ENCODE results near the gene ZNF410. TPM values are rescaled to one million over a fixed set of nuclear protein-coding genes. Genes with fewer than 3 reads are reported as not detected.

Gene ZNF410
- total RNA-seq, 1 experiment from 2014 or later, result 46.8 TPM

GRCh38 chr14:73887318-73887616 is 608 bp downstream of the ZNF410 start:
- H3K79me2 ChIP-seq (ENCODE audit: low read length), result peaks cover 67% of the 10 kb centered on the region
- POLR2A ChIA-PET (ENCODE audit: unreplicated experiment), result interaction anchor here (0.6 to 1.6 kb wide), 2 partner anchors 36 to 102 kb away, joined by 3 to 11 read pairs; partner anchors contain the start of gene PTGR2
- intact Hi-C loops (cut with micrococcal nuclease), result no loop called here

GRCh38 chr14:73887694-73888459 is 1.2 kb downstream of the ZNF410 start:
- Histone ChIP-seq H3K9ac (ENCODE audit: low read length) (peak overlapping the region; percentile 89), H2AFZ (ENCODE audit: low read length) (no peak overlapping the region), H4K20me1 (ENCODE audit: low read length) (peaks cover 21% of the 10 kb centered on the region), H3K79me2 (ENCODE audit: low read length) (peaks cover 72% of the 10 kb centered on the region), H3K27ac (ENCODE audit: low read length) (no peak overlapping the region), H3K9me2 (replicated peaks; ENCODE audit: low read length) (no peaks in the 10 kb centered on the region), H3K27me3 (ENCODE audit: low read length) (no peaks in the 10 kb centered on the region), H3F3A (ENCODE audit: low read length, unreplicated experiment) (no peaks in the 10 kb centered on the region), H3K4me3 (ENCODE audit: low read length) (peak overlapping the region; percentile 83), H3K4me1 (ENCODE audit: insufficient read depth, low read length) (peaks cover 14% of the 10 kb centered on the region), H3K9me3 (ENCODE audit: low read length) (no peaks in the 10 kb centered on the region), H3K36me3 (ENCODE audit: low read depth, low read length) (peaks cover 3% of the 10 kb centered on the region; the same call in 1 of the 2 replicates), H3K4me2 (ENCODE audit: low read length) (peak overlapping the region; percentile 79)
- BruUV-seq (replicated peaks), result TSS peak; percentile 17
- CTCF ChIA-PET, result interaction anchor here (0.7 kb wide), 1 partner anchor 253 kb away, joined by 3 read pairs; no protein-coding TSS in a partner anchor
- no peak for TF ChIP-seq EZH2 (IDR thresholded peaks at IDR 0.05; ENCODE audit: low read length, unreplicated experiment)
- TF ChIP-seq EZH2phosphoT487 (IDR thresholded peaks at IDR 0.05; ENCODE audit: borderline replicate concordance, low read length), result no peak
- TF ChIP-seq CTCF (conservative IDR thresholded peaks at IDR 0.05; ENCODE audit: low read depth, low read length), result no peak
- POLR2A ChIA-PET (ENCODE audit: unreplicated experiment), result interaction anchor here (1.6 kb wide), 1 partner anchor 36 kb away, joined by 11 read pairs; the partner anchor contains the start of gene PTGR2
- intact Hi-C loops (cut with micrococcal nuclease), result no loop called here
- ATAC-seq (no peak), DNase-seq (peak; percentile 52)

More at GRCh38 chr14:73887318-73887616, 608 bp downstream of the ZNF410 start:
- Histone ChIP-seq H3K27ac (ENCODE audit: low read length) (peak overlapping the region; percentile 63), H3K36me3 (ENCODE audit: low read depth, low read length) (peaks cover 2% of the 10 kb centered on the region; the same call in 1 of the 2 replicates), H3K4me2 (ENCODE audit: low read length) (peak overlapping the region; percentile 79), H2AFZ (ENCODE audit: low read length) (peak overlapping the region; percentile 72), H3F3A (ENCODE audit: low read length, unreplicated experiment) (no peaks in the 10 kb centered on the region), H3K9me3 (ENCODE audit: low read length) (no peaks in the 10 kb centered on the region), H3K9me2 (replicated peaks; ENCODE audit: low read length) (no peaks in the 10 kb centered on the region), H3K4me1 (ENCODE audit: insufficient read depth, low read length) (peaks cover 14% of the 10 kb centered on the region), H3K27me3 (ENCODE audit: low read length) (no peaks in the 10 kb centered on the region), H4K20me1 (ENCODE audit: low read length) (peaks cover 21% of the 10 kb centered on the region), H3K4me3 (ENCODE audit: low read length) (peak overlapping the region; percentile 83), H3K9ac (ENCODE audit: low read length) (peak overlapping the region; percentile 89)
- BruUV-seq (replicated peaks), result TSS peak; percentile 62
- DNase-seq (peak; percentile 9), ATAC-seq (no peak)
- TF ChIP-seq EZH2phosphoT487 (IDR thresholded peaks at IDR 0.05; ENCODE audit: borderline replicate concordance, low read length), result no peak
- no peak for TF ChIP-seq CTCF (conservative IDR thresholded peaks at IDR 0.05; ENCODE audit: low read depth, low read length)
- no peak for TF ChIP-seq EZH2 (IDR thresholded peaks at IDR 0.05; ENCODE audit: low read length, unreplicated experiment)
- CTCF ChIA-PET, result no interaction called here

DNA sequence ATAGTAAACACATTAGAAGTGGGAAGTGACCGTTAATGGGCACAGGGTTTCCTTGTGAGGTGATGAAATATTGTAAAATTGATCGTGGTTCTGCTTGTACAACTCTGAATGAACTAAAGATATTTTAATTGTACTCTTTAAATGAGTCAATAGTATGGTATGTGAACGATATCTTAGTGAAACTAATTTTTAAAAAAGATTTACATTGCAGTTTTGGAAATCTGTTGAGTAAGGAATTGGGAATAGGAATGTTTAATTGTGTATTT is 1.7 kb downstream of the ZNF410 start:
- Histone ChIP-seq H3K27me3 (ENCODE audit: low read length) (no peaks in the 10 kb centered on the region), H3K36me3 (ENCODE audit: low read depth, low read length) (peaks cover 8% of the 10 kb centered on the region), H3F3A (ENCODE audit: low read length, unreplicated experiment) (no peaks in the 10 kb centered on the region), H4K20me1 (ENCODE audit: low read length) (peaks cover 23% of the 10 kb centered on the region), H3K4me2 (ENCODE audit: low read length) (peak overlapping the region; percentile 79), H3K4me1 (ENCODE audit: insufficient read depth, low read length) (peaks cover 14% of the 10 kb centered on the region), H3K9me3 (ENCODE audit: low read length) (no peaks in the 10 kb centered on the region), H3K9me2 (replicated peaks; ENCODE audit: low read length) (no peaks in the 10 kb centered on the region), H3K27ac (ENCODE audit: low read length) (no peak overlapping the region), H3K4me3 (ENCODE audit: low read length) (peak overlapping the region; percentile 83), H2AFZ (ENCODE audit: low read length) (no peak overlapping the region), H3K79me2 (ENCODE audit: low read length) (peaks cover 77% of the 10 kb centered on the region), H3K9ac (ENCODE audit: low read length) (peak overlapping the region; percentile 89; the same call in 1 of the 2 replicates)
- ChIA-PET CTCF (interaction anchor here (0.7 kb wide), 1 partner anchor 254 kb away, joined by 3 read pairs; no protein-coding TSS in a partner anchor), POLR2A (ENCODE audit: unreplicated experiment) (no interaction called here)
- intact Hi-C loops (cut with micrococcal nuclease), result no loop called here
- TF ChIP-seq CTCF (conservative IDR thresholded peaks at IDR 0.05; ENCODE audit: low read depth, low read length) (no peak), EZH2phosphoT487 (IDR thresholded peaks at IDR 0.05; ENCODE audit: borderline replicate concordance, low read length) (no peak), EZH2 (IDR thresholded peaks at IDR 0.05; ENCODE audit: low read length, unreplicated experiment) (no peak)
- peak; percentile 5; the same call in 1 of the 2 replicates for ATAC-seq
- no TSS peak for BruUV-seq (replicated peaks)
- DNase-seq, result peak; percentile 32

Data from PC-3 (cell line).